IMR-90 (cell line): Measurements from ENCODE around the gene CPEB1. TPM values are rescaled to one million over a fixed set of nuclear protein-coding genes. Genes with fewer than 3 reads are reported as not detected.

Source experiments
- ATAC-seq: fragments of 200-7000 bp; cut with Tn5 transposase; 2 replicates; pipeline ENCODE4 v1.9.1; 2020; ENCODE audit warnings: low read depth, mild to moderate bottlenecking, moderate library complexity
- BruUV-seq: library from RNA; stranded (reverse); fragments of 400-500 nt; replicated peaks from 2 replicates; lab custom pipeline; 2021; lab: Mats Ljungman, UMichigan
- CTCF ChIA-PET: fragments of 300-600 bp; formaldehyde crosslinking; extraction: SDS; loops from one replicate; lab custom pipeline; 2021; ENCODE audit warnings: antibody characterized with exemption; lab: Yijun Ruan, JAX
- POLR2A ChIA-PET: fragments of 300-600 bp; sonication (Branson Sonifier 250); formaldehyde crosslinking; loops from one replicate; lab custom pipeline; 2022; ENCODE audit warnings: antibody characterized with exemption; ENCODE audit not compliant: unreplicated experiment; lab: Charles Lee
- DNase-seq: peaks from one replicate; pipeline ENCODE4 v3.0.0; 2013
- H2AFZ ChIP-seq: replicated peaks from 2 replicates; pipeline ENCODE3; 2013; ENCODE audit warnings: low read length, mild to moderate bottlenecking; ENCODE audit not compliant: poor library complexity
- H2AK5ac ChIP-seq: 2 replicates; pipeline ENCODE4 v1.6.1; 2013; ENCODE audit warnings: low read depth, low read length, inconsistent platforms
- H2AK9ac ChIP-seq: replicated peaks from 2 replicates; pipeline ENCODE3; 2013; ENCODE audit warnings: mild to moderate bottlenecking, low read depth, low read length, moderate library complexity; ENCODE audit not compliant: poor library complexity
- H2BK120ac ChIP-seq: 2 replicates; pipeline ENCODE4 v1.6.1; 2013; ENCODE audit warnings: low read depth, low read length, inconsistent platforms
- H2BK15ac ChIP-seq: 3 replicates; pipeline ENCODE4 v1.6.1; 2013; ENCODE audit warnings: low read depth, low read length, inconsistent platforms
- H2BK20ac ChIP-seq: 2 replicates; pipeline ENCODE4 v1.6.1; 2013; ENCODE audit warnings: low read depth, mild to moderate bottlenecking, inconsistent platforms, low read length, moderate library complexity
- H2BK5ac ChIP-seq: 2 replicates; pipeline ENCODE4 v1.6.1; 2013; ENCODE audit warnings: mild to moderate bottlenecking, low read depth, low read length, inconsistent platforms; ENCODE audit not compliant: poor library complexity, severe bottlenecking
- H3K14ac ChIP-seq: replicated peaks from 2 replicates; pipeline ENCODE4 v1.6.1; 2013; ENCODE audit warnings: low read depth, low read length, inconsistent platforms
- H3K18ac ChIP-seq: 2 replicates; pipeline ENCODE4 v1.6.1; 2013; ENCODE audit warnings: low read depth, low read length, control low read depth
- H3K23ac ChIP-seq: 2 replicates; pipeline ENCODE4 v1.6.1; 2013; ENCODE audit warnings: low read depth, low read length, inconsistent platforms
- H3K27ac ChIP-seq: 2 replicates; pipeline ENCODE4 v1.5.1; 2013; ENCODE audit warnings: mild to moderate bottlenecking, control low read depth, low read length; ENCODE audit not compliant: insufficient read depth
- H3K27me3 ChIP-seq: 2 replicates; pipeline ENCODE4 v1.6.1; 2013; ENCODE audit warnings: low read length; ENCODE audit not compliant: control insufficient read depth, insufficient read depth
- H3K36me3 ChIP-seq: 2 replicates; pipeline ENCODE4 v1.6.1; 2013; ENCODE audit warnings: low read length, mixed read lengths; ENCODE audit not compliant: control insufficient read depth, insufficient read depth
- H3K4ac ChIP-seq: 2 replicates; pipeline ENCODE4 v1.6.1; 2013; ENCODE audit warnings: low read depth, low read length, inconsistent platforms
- H3K4me1 ChIP-seq: 2 replicates; pipeline ENCODE4 v1.6.1; 2013; ENCODE audit warnings: low read length, mixed read lengths; ENCODE audit not compliant: control insufficient read depth, insufficient read depth
- H3K4me2 ChIP-seq: 2 replicates; pipeline ENCODE4 v1.6.1; 2013; ENCODE audit warnings: low read depth, mild to moderate bottlenecking, control low read depth, low read length, moderate library complexity
- H3K4me3 ChIP-seq: 2 replicates; pipeline ENCODE4 v1.5.1; 2013; ENCODE audit warnings: low read depth, mild to moderate bottlenecking, control low read depth, low read length, moderate library complexity; ENCODE audit not compliant: insufficient read depth
- H3K56ac ChIP-seq: 2 replicates; pipeline ENCODE4 v1.6.1; 2013; ENCODE audit warnings: low read length, inconsistent platforms; ENCODE audit not compliant: insufficient read depth; ENCODE audit errors: extremely low read depth
- H3K79me1 ChIP-seq, 2 experiments: 2 replicates each; pipeline ENCODE4 v1.6.1; 2013; ENCODE audit warnings: low read length in 2 of 2, inconsistent platforms in 1 of 2, low read depth in 1 of 2
- H3K9ac ChIP-seq: 2 replicates; pipeline ENCODE4 v1.6.1; 2013; ENCODE audit warnings: low read depth, low read length, control low read depth
- H3K9me1 ChIP-seq: 2 replicates; pipeline ENCODE4 v1.6.1; 2013; ENCODE audit warnings: low read length, inconsistent platforms; ENCODE audit not compliant: insufficient read depth
- H3K9me3 ChIP-seq: 2 replicates; pipeline ENCODE4 v1.6.1; 2013; ENCODE audit warnings: low read length; ENCODE audit not compliant: control insufficient read depth, insufficient read depth
- H4K20me1 ChIP-seq: 2 replicates; pipeline ENCODE4 v1.6.1; 2013; ENCODE audit warnings: low read length, inconsistent platforms; ENCODE audit not compliant: insufficient read depth
- H4K5ac ChIP-seq: 2 replicates; pipeline ENCODE4 v1.6.1; 2013; ENCODE audit warnings: mild to moderate bottlenecking, low read depth, low read length, control low read depth
- H4K8ac ChIP-seq, 2 experiments: 2 replicates each; pipeline ENCODE4 v1.6.1; 2013; ENCODE audit warnings: low read depth in 2 of 2, low read length in 2 of 2, control low read depth in 1 of 2, inconsistent platforms in 1 of 2
- H4K91ac ChIP-seq: 2 replicates; pipeline ENCODE4 v1.6.1; 2013; ENCODE audit warnings: low read depth, low read length, inconsistent platforms; ENCODE audit not compliant: insufficient read depth
- CEBPB ChIP-seq: IDR thresholded peaks from 2 replicates; pipeline ENCODE4 v1.6.1; 2012; ENCODE audit warnings: low read depth, low read length, improper control_type of control experiment
- CTCF ChIP-seq: conservative IDR thresholded peaks from 2 replicates; pipeline ENCODE4 v1.5.1; 2012; ENCODE audit warnings: mild to moderate bottlenecking, low read depth, low read length, improper control_type of control experiment
- ELK1 ChIP-seq: fragments of 150-350 bp; IDR thresholded peaks from 2 replicates; pipeline ENCODE4 v1.6.1; 2016; ENCODE audit warnings: low read depth, mild to moderate bottlenecking, low read length, moderate library complexity, borderline replicate concordance
- FOS ChIP-seq: fragments of 150-350 bp; IDR thresholded peaks from 2 replicates; pipeline ENCODE4 v1.6.1; 2016; ENCODE audit warnings: low read depth, low read length
- MXI1 ChIP-seq: IDR thresholded peaks from 2 replicates; pipeline ENCODE4 v1.6.1; 2012; ENCODE audit warnings: low read depth, mild to moderate bottlenecking, low read length, moderate library complexity, borderline replicate concordance
- RAD21 ChIP-seq: IDR thresholded peaks from 2 replicates; pipeline ENCODE4 v1.6.1; 2012; ENCODE audit warnings: low read length, improper control_type of control experiment
- USF2 ChIP-seq: fragments of 150-350 bp; IDR thresholded peaks from 2 replicates; pipeline ENCODE4 v1.6.1; 2017; ENCODE audit warnings: mild to moderate bottlenecking, antibody characterized with exemption, low read length, low read depth
- WGBS, 2 experiments: methylation state at CpG; one replicate each; pipeline versions ENCODE4 v1.1.5 to v1.1.7; 2013; ENCODE audit warnings: missing lambda C conversion rate in 2 of 2; ENCODE audit not compliant: insufficient read length in 1 of 2; ENCODE audit errors: extremely low coverage in 2 of 2; 5-methylcytosine and 5-hydroxymethylcytosine counted together
- dilution Hi-C: fragments of 300-500 bp; cut with HindIII; formaldehyde crosslinking; loops from one replicate; pipeline ENCODE4 v1.14.3; 2018; ENCODE audit warnings: low sequenced_read_pairs; ENCODE audit not compliant: unreplicated experiment
- in situ Hi-C: fragments of 300-500 bp; cut with MboI; formaldehyde crosslinking; loops from 3 replicates; pipeline ENCODE4 v1.14.3; 2019; ENCODE audit warnings: low sequenced_read_pairs, inconsistent platforms, mixed read lengths
- intact Hi-C: fragments of 100-400 bp; cut with micrococcal nuclease; formaldehyde crosslinking; loops from 2 replicates; pipeline ENCODE4 v1.10.0; 2022
- polyA plus RNA-seq, 3 experiments: library from polyadenylated mRNA; depleted of rRNA; stranded (reverse); fragments of >200 nt; gene quantifications; 2 replicates each; pipeline ENCODE4 v1.2.3, GENCODE V29; 2012; ENCODE audit warnings: low replicate concordance in 1 of 3
- total RNA-seq: library from RNA; depleted of rRNA; stranded (reverse); fragments of >200 nt; gene quantifications from 2 replicates; pipeline ENCODE4 v1.2.3, GENCODE V29; 2012

Gene CPEB1
- total and polyA plus RNA-seq, 2 of the 4 experiments (the other 2 are of a cell fraction) = 8.9 to 12.5 TPM

- peak; percentile 30; the same call in 1 of the 2 replicates for TF ChIP-seq CTCF
- no peak for TF ChIP-seq MXI1
- no peak for TF ChIP-seq FOS
- no peak for TF ChIP-seq ELK1
- TF ChIP-seq USF2 = no peak
- peak; percentile 31; the same call in 1 of the 2 replicates for TF ChIP-seq RAD21
- TF ChIP-seq CEBPB = peak; percentile 73
- Histone ChIP-seq H3K9ac (no peak overlapping the region), H2BK20ac (no peak overlapping the region), H3K18ac (no peak overlapping the region), H4K5ac (no peak overlapping the region), H4K8ac (no peak overlapping the region), H4K20me1 (no peaks in the 10 kb centered on the region), H3K14ac (no peak overlapping the region), H3K27me3 (peaks cover 10% of the 10 kb centered on the region), H3K4me3 (no peak overlapping the region), H3K4me1 (no peaks in the 10 kb centered on the region), H2AK9ac (no peak overlapping the region), H3K4ac (no peak overlapping the region), H3K36me3 (no peaks in the 10 kb centered on the region), H2AFZ (no peak overlapping the region), H4K91ac (no peak overlapping the region), H3K4me2 (no peak overlapping the region; the same call in 1 of the 2 replicates), H2AK5ac (no peak overlapping the region), H3K9me3 (no peaks in the 10 kb centered on the region), H2BK15ac (no peak overlapping the region), H3K23ac (no peak overlapping the region), H2BK5ac (no peak overlapping the region), H3K56ac (no peak overlapping the region), H3K27ac (no peak overlapping the region), H3K79me1 (no peaks in the 10 kb centered on the region), H3K9me1 (no peaks in the 10 kb centered on the region), H2BK120ac (no peak overlapping the region)
- WGBS, 2 experiments = no CpG with 5 or more reads among the region's 3 CpGs
- DNase-seq (peak; percentile 45), ATAC-seq (peak; percentile 35; the same call in 1 of the 2 replicates)
- in situ Hi-C loops (no loop called here), intact Hi-C loops (loop anchor here (10.0 kb wide), 1 partner anchor 120 kb away; the partner anchor contains the start of gene AP3B2), dilution Hi-C loops (no loop called here)
- ChIA-PET CTCF (interaction anchor here (1.3 kb wide), 1 partner anchor 11 kb away, joined by 3 read pairs; no protein-coding TSS in a partner anchor), POLR2A (no interaction called here)
- no TSS peak for BruUV-seq
Measured at GRCh38 chr15:82585072-82585471, 62.1 kb downstream of the CPEB1 start.
